Measurements from ENCODE around the gene SASH1.

Gene SASH1

DNA sequence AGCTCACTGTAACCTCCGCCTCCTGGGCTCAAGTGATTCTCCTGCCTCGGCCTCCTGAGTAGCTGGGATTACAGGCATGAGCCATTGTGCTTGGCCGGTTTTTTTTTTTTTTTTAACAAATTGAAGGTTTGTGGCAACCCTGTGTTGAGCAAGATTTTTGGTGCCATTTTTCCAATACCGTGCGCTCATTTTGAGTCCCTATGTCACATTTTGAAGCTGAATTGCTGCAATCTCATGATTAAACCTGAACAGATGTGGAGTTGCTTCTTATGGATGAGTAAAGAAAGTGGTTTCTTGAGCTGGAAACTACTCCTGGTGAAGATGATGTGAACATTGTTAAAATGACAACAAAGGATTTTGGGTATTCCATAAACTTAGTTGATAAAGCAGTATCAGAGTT, 16.6 kb downstream of the SASH1 start:
- TF ChIP-seq CTCF (conservative IDR thresholded peaks at IDR 0.05; ENCODE audit: low read depth, low read length) = no peak
- DNase-seq (ENCODE audit: low read depth) = no peak
- no peak overlapping the region for H3K4me3 ChIP-seq (ENCODE audit: low read depth, low read length)

- H3K4me3 ChIP-seq (ENCODE audit: low read depth, low read length) = peak overlapping the region; percentile 11
- peak; percentile 77 for DNase-seq (ENCODE audit: low read depth)
- TF ChIP-seq CTCF (conservative IDR thresholded peaks at IDR 0.05; ENCODE audit: low read depth, low read length) = no peak
Observed at GRCh38 chr6:148364056-148364824, 21.6 kb downstream of the SASH1 start.

- no peak for TF ChIP-seq CTCF (conservative IDR thresholded peaks at IDR 0.05; ENCODE audit: low read depth, low read length)
- DNase-seq (ENCODE audit: low read depth) = peak; percentile 27
- H3K4me3 ChIP-seq (ENCODE audit: low read depth, low read length) = no peak overlapping the region
Observed at GRCh38 chr6:148365041-148365440, 22.4 kb downstream of the SASH1 start.

- no peak overlapping the region for H3K4me3 ChIP-seq (ENCODE audit: low read depth, low read length)
- DNase-seq (ENCODE audit: low read depth) = peak; percentile 81
Observed at GRCh38 chr6:148367411-148368024, 24.9 kb downstream of the SASH1 start.

DNA sequence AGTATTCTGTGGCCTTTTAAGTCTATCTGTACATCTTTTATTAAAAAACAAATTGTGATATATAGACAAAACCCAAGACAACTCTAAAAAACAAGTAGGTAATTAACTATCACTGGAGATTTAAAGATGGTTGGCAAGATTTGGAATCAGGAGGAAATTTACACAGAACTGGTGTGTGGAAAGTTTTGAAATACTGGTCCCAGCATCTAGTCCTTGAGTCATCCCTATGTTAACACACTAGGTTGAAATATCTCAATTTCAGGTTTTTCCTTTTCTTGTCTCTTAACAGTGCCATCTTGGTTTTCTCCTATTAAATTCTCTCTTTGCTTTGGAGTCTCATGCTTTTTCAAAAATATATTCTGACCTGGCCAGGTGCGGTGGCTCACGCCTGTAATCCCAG, 27.5 kb downstream of the SASH1 start:
- no peak overlapping the region for H3K4me3 ChIP-seq (ENCODE audit: low read depth, low read length)
- no peak for DNase-seq (ENCODE audit: low read depth)
- no peak for TF ChIP-seq CTCF (conservative IDR thresholded peaks at IDR 0.05; ENCODE audit: low read depth, low read length)

More at GRCh38 chr6:148367411-148368024, 24.9 kb downstream of the SASH1 start:
- TF ChIP-seq CTCF (conservative IDR thresholded peaks at IDR 0.05; ENCODE audit: low read depth, low read length) = no peak

GRCh38 chr6:148374040-148374774, 31.6 kb downstream of the SASH1 start:
- DNase-seq (ENCODE audit: low read depth) = no peak
- H3K4me3 ChIP-seq (ENCODE audit: low read depth, low read length) = no peak overlapping the region
- TF ChIP-seq CTCF (conservative IDR thresholded peaks at IDR 0.05; ENCODE audit: low read depth, low read length) = no peak
